Fibroblast of the aortic adventitia (primary cell): ENCODE results near the gene TOR4A. TPM values are rescaled to one million over a fixed set of nuclear protein-coding genes. Genes with fewer than 3 reads are reported as not detected.
A peak's percentile ranks its signal among the peaks of the same experiment; 100 is the strongest.
"Not testable (repeated sequence)": the region's sequence is repeated elsewhere in the genome, so short reads cannot be mapped to it uniquely, and the experiment has no call there.

Source experiments
- DNase-seq: peaks from one replicate; pipeline ENCODE4 v3.0.0-alpha.2; 2010; ENCODE audit warnings: low read depth
- H3K4me3 ChIP-seq: 2 replicates; pipeline ENCODE4 v1.5.1; 2011; ENCODE audit warnings: low read depth, mild to moderate bottlenecking, control low read depth, low read length, moderate library complexity
- CTCF ChIP-seq: IDR thresholded peaks from 2 replicates; pipeline ENCODE4 v1.5.1; 2011; ENCODE audit warnings: mild to moderate bottlenecking, low read length, control low read depth, inconsistent platforms; ENCODE audit not compliant: insufficient read depth
- total RNA-seq: library from RNA; depleted of rRNA; stranded (reverse); fragments of >200 nt; gene quantifications from 2 replicates; pipeline ENCODE4 v1.2.3, GENCODE V29; 2012; ENCODE audit warnings: low replicate concordance

The TOR4A gene
- total RNA-seq, 1 donor: 31.3 TPM

GRCh38 chr9:137235424-137236237 is 41.9 kb upstream of the TOR4A start:
- H3K4me3 ChIP-seq: no peak overlapping the region
- no peak for TF ChIP-seq CTCF
- DNase-seq: no peak

GRCh38 chr9:137236238-137236935 is 41.1 kb upstream of the TOR4A start:
- peak; percentile 96 for TF ChIP-seq CTCF
- no peak overlapping the region for H3K4me3 ChIP-seq

GRCh38 chr9:137236936-137237421 is 40.5 kb upstream of the TOR4A start:
- no peak overlapping the region for H3K4me3 ChIP-seq

More at GRCh38 chr9:137236238-137236935, 41.1 kb upstream of the TOR4A start:
- peak; percentile 69 for DNase-seq

GRCh38 chr9:137237759-137238726 is 39.5 kb upstream of the TOR4A start:
- TF ChIP-seq CTCF: no peak
- H3K4me3 ChIP-seq: no peak overlapping the region
- no peak for DNase-seq

More at GRCh38 chr9:137236936-137237421, 40.5 kb upstream of the TOR4A start:
- DNase-seq: no peak
- TF ChIP-seq CTCF: no peak

GRCh38 chr9:137239541-137240200 is 37.9 kb upstream of the TOR4A start:
- not testable (repeated sequence) for DNase-seq

GRCh38 chr9:137240318-137240840 is 37.1 kb upstream of the TOR4A start:
- TF ChIP-seq CTCF: no peak
- H3K4me3 ChIP-seq: peak overlapping the region; percentile 72
- peak; percentile 71 for DNase-seq

More at GRCh38 chr9:137239541-137240200, 37.9 kb upstream of the TOR4A start:
- peak overlapping the region; percentile 72 for H3K4me3 ChIP-seq
